Sigmoid colon (tissue), 7 donors: ENCODE results near the gene RYK. TPM values are rescaled to one million over a fixed set of nuclear protein-coding genes. Genes with fewer than 3 reads are reported as not detected.

Experiments
- DNase-seq: peaks from one replicate; pipeline ENCODE4 v3.0.0-alpha.2; 2019
- H3K27ac ChIP-seq, 4 donors: fragments of 200-600 bp; sonication (generic); one replicate each; pipeline ENCODE4 v1.5.1; 2016 to 2019; ENCODE audit warnings: mild to moderate bottlenecking in 1 of 4
- H3K27me3 ChIP-seq, 3 donors: fragments of 200-600 bp; sonication (generic); one replicate each; pipeline ENCODE4 v1.5.1; 2019; ENCODE audit warnings: mild to moderate bottlenecking in 1 of 3
- H3K36me3 ChIP-seq, 4 donors: fragments of 200-600 bp; sonication (generic); one replicate each; pipeline ENCODE4 v1.5.1; 2016 to 2019
- H3K4me1 ChIP-seq, 4 donors: fragments of 200-600 bp; sonication (generic); one replicate each; pipeline ENCODE4 v1.5.1; 2017 to 2019
- H3K4me3 ChIP-seq, 4 donors: fragments of 200-600 bp; sonication (generic); one replicate each; pipeline ENCODE4 v1.5.1; 2017 to 2019; ENCODE audit warnings: mild to moderate bottlenecking in 2 of 4, moderate library complexity in 1 of 4
- H3K9me3 ChIP-seq, 4 donors: fragments of 200-600 bp in 3 of 4; sonication (generic) in 3 of 4; one replicate each; pipeline versions ENCODE4 v1.5.1 to v1.6.1; 2013 to 2019
- CTCF ChIP-seq, 4 experiments: fragments of 450-650 bp in 3 of 4; fragments of 200-600 bp in 1 of 4; IDR thresholded peaks; one replicate each; pipeline ENCODE4 v1.5.1; 2016 to 2019; ENCODE audit warnings: antibody characterized with exemption in 4 of 4, mild to moderate bottlenecking in 3 of 4, moderate library complexity in 2 of 4
- EP300 ChIP-seq, 4 donors: sonication (generic); formaldehyde crosslinking; IDR thresholded peaks; one replicate each; pipeline ENCODE4 v1.6.1; 2017; ENCODE audit warnings: antibody characterized with exemption in 4 of 4
- POLR2A ChIP-seq, 2 donors: fragments of 450-650 bp; IDR thresholded peaks; one replicate each; pipeline ENCODE4 v1.6.1; 2016; ENCODE audit warnings: antibody characterized with exemption in 2 of 2, mild to moderate bottlenecking in 2 of 2, moderate library complexity in 2 of 2
- POLR2AphosphoS5 ChIP-seq, 4 donors: sonication (generic); formaldehyde crosslinking; IDR thresholded peaks; one replicate each; pipeline ENCODE4 v1.6.1; 2017; ENCODE audit warnings: antibody characterized with exemption in 4 of 4
- WGBS, 2 donors: extraction: QIAGEN DNeasy Blood & Tissue Kit; methylation state at CpG; one replicate each; pipeline ENCODE4 v1.1.7; 2013; 5-methylcytosine and 5-hydroxymethylcytosine counted together
- intact Hi-C: fragments of 100-400 bp; cut with DNase I; formaldehyde crosslinking; loops from one replicate; pipeline ENCODE4 v1.15.1; 2023
- polyA plus RNA-seq, 3 donors: library from polyadenylated mRNA; stranded (reverse); fragments of 200-250 nt; gene quantifications; one replicate each; pipeline ENCODE4 v1.2.3, GENCODE V29; 2013
- total RNA-seq, 4 donors: library from RNA; depleted of rRNA; stranded (reverse); fragments of >200 nt; gene quantifications; one replicate each; pipeline ENCODE4 v1.1.0, GENCODE V29; 2016
- donor health status: healthy with polysubstance abuse.
- donor health status: Bipolar disorder and iron deficiency.
- donor health status: healthy.

The RYK gene
- total and polyA plus RNA-seq, 7 donors, result 12.7 to 148 (median 92.2) TPM

- TF ChIP-seq POLR2AphosphoS5 (IDR thresholded peaks at IDR 0.05) (no peak), POLR2A (IDR thresholded peaks at IDR 0.05) (no peak), EP300 (IDR thresholded peaks at IDR 0.05) (no peak), CTCF (IDR thresholded peaks at IDR 0.05) (no peak)
- no peak for DNase-seq
- Histone ChIP-seq H3K36me3 (no peaks in the 10 kb centered on the region), H3K27ac (no peak overlapping the region), H3K27me3 (no peaks in the 10 kb centered on the region), H3K4me3 (no peak overlapping the region), H3K4me1 (no peaks in the 10 kb centered on the region), H3K9me3 (no peaks in the 10 kb centered on the region)
- WGBS, 2 donors, result 83 to 86% methylated on average over 2 of the region's 2 CpGs
- intact Hi-C loops, result no loop called here
Measured at GRCh38 chr3:134110963-134111362, 139.7 kb downstream of the RYK start.

Other genes starting within 250 kb of the RYK start
- 1 to 10 TPM; 3.3 to 10.0 (median 6.8) TPM for gene SLCO2A1, start 220.9 kb downstream of the RYK start, total RNA-seq
- 10 to 100 TPM in 1 of 3 donors, 1 to 10 TPM in 2; 1.8 to 22.1 (median 3.2) TPM for gene SLCO2A1, start 220.9 kb downstream of the RYK start, polyA plus RNA-seq
- 100 to 1,000 TPM in 1 of 4 donors, 10 to 100 TPM in 3; 43.5 to 112 (median 47.6) TPM for gene AMOTL2, start 123.6 kb upstream of the RYK start, total RNA-seq
- gene AMOTL2, start 123.6 kb upstream of the RYK start, polyA plus RNA-seq, result 10 to 100 TPM in 1 of 3 donors, 1 to 10 TPM in 2; 1.6 to 13.8 (median 9.9) TPM
- 10 to 100 TPM; 46.7 to 78.1 (median 61.1) TPM for gene ANAPC13, start 235.1 kb upstream of the RYK start, total RNA-seq
- 10 to 100 TPM; 50.8 to 88.9 (median 56.9) TPM for gene ANAPC13, start 235.1 kb upstream of the RYK start, polyA plus RNA-seq
- gene CEP63, start 235.2 kb upstream of the RYK start, total RNA-seq, result 10 to 100 TPM; 22.5 to 33.5 (median 25.6) TPM
- 10 to 100 TPM; 16.6 to 18.6 (median 17.8) TPM for gene CEP63, start 235.2 kb upstream of the RYK start, polyA plus RNA-seq